8988T (cell line): ENCODE results near the gene NQO2.

Experiments used
- DNase-seq: peaks from one replicate; pipeline ENCODE4 v3.0.0; 2011

NQO2 gene

GRCh38 chr6:2999618-3000557, at the start of gene NQO2:
TSS of gene NQO2 (plus strand) at chr6:2999894. CDS start at chr6:3006553, 6,659 bp downstream.
- DNase-seq, result peak; percentile 89

- no peak for DNase-seq
Observed at GRCh38 chr6:2950713-2951112, 49.0 kb upstream of the NQO2 start.

GRCh38 chr6:2951728-2952127, 48.0 kb upstream of the NQO2 start:
- no peak for DNase-seq

- peak; percentile 61 for DNase-seq
Observed at GRCh38 chr6:2952557-2953095, 47.1 kb upstream of the NQO2 start.

GRCh38 chr6:2953098-2953497, 46.6 kb upstream of the NQO2 start:
- no peak for DNase-seq

- no peak for DNase-seq
Observed at GRCh38 chr6:2956930-2957685, 42.6 kb upstream of the NQO2 start.

- no peak for DNase-seq
Observed at GRCh38 chr6:2957696-2958330, 41.9 kb upstream of the NQO2 start.

GRCh38 chr6:2958331-2958711, 41.4 kb upstream of the NQO2 start:
- DNase-seq, result no peak

- no peak for DNase-seq
Observed at GRCh38 chr6:2958776-2959175, 40.9 kb upstream of the NQO2 start.

- peak; percentile 25 for DNase-seq
Observed at GRCh38 chr6:2959909-2960719, 39.6 kb upstream of the NQO2 start.

GRCh38 chr6:2960935-2961334, 38.8 kb upstream of the NQO2 start:
- DNase-seq, result no peak

- no peak for DNase-seq
Observed at GRCh38 chr6:2961506-2961905, 38.2 kb upstream of the NQO2 start.

GRCh38 chr6:2962004-2962403, 37.7 kb upstream of the NQO2 start:
- DNase-seq, result no peak

- no peak for DNase-seq
Observed at GRCh38 chr6:2962636-2963035, 37.1 kb upstream of the NQO2 start.

GRCh38 chr6:2963756-2964155, 35.9 kb upstream of the NQO2 start:
- no peak for DNase-seq

- no peak for DNase-seq
Observed at GRCh38 chr6:2964793-2965505, 34.7 kb upstream of the NQO2 start.

GRCh38 chr6:2966347-2966746, 33.3 kb upstream of the NQO2 start:
- DNase-seq, result no peak

GRCh38 chr6:2967936-2968335, 31.8 kb upstream of the NQO2 start:
- DNase-seq, result no peak

GRCh38 chr6:2968600-2969135, 31.0 kb upstream of the NQO2 start:
- no peak for DNase-seq

GRCh38 chr6:2969549-2969948, 30.1 kb upstream of the NQO2 start:
- DNase-seq, result no peak

GRCh38 chr6:2970034-2970685, 29.5 kb upstream of the NQO2 start:
- no peak for DNase-seq
